HUDEP-2 (cell line): Measurements from ENCODE around the gene CLK3.
"Not testable (repeated sequence)": the region's sequence is repeated elsewhere in the genome, so short reads cannot be mapped to it uniquely, and the experiment has no call there.

Experiments used
- DNase-seq, 76 experiments: peaks; one replicate each; lab custom pipeline; 2025; ENCODE audit not compliant: unreplicated experiment in 76 of 76; lab: John Stamatoyannopoulos, UW

Gene CLK3

GRCh38 chr15:74635228-74635627 is 19.6 kb downstream of the CLK3 start:
- DNase-seq, result peak in 58 of 76 experiments; percentile 6 to 70 (median 43)

GRCh38 chr15:74636984-74637383 is 21.3 kb downstream of the CLK3 start:
- DNase-seq, result no peak

GRCh38 chr15:74641151-74641550 is 25.5 kb downstream of the CLK3 start:
- no peak for DNase-seq

GRCh38 chr15:74642348-74642733 is 26.7 kb downstream of the CLK3 start:
- DNase-seq, result no peak

GRCh38 chr15:74642734-74643664 is 27.4 kb downstream of the CLK3 start:
- no peak for DNase-seq

- no peak for DNase-seq
Measured at GRCh38 chr15:74643665-74644204, 28.1 kb downstream of the CLK3 start.

GRCh38 chr15:74646480-74646879 is 30.8 kb downstream of the CLK3 start:
- no peak for DNase-seq

- DNase-seq, result no peak
Measured at GRCh38 chr15:74648051-74648842, 32.6 kb downstream of the CLK3 start.

GRCh38 chr15:74651242-74651741 is 35.7 kb downstream of the CLK3 start:
- no peak for DNase-seq

- DNase-seq, result peak in 60 of 76 experiments; percentile 7 to 68 (median 36)
Measured at GRCh38 chr15:74653426-74654102, 37.9 kb downstream of the CLK3 start.

GRCh38 chr15:74655424-74655823 is 39.8 kb downstream of the CLK3 start:
- no peak for DNase-seq

GRCh38 chr15:74656935-74657535 is 41.4 kb downstream of the CLK3 start:
- no peak for DNase-seq

- DNase-seq, result peak in 1 of 76 experiments; percentile 10
Measured at GRCh38 chr15:74657846-74658245, 42.2 kb downstream of the CLK3 start.

- DNase-seq, result not testable (repeated sequence)
Measured at GRCh38 chr15:74661280-74661679, 45.6 kb downstream of the CLK3 start.

GRCh38 chr15:74662064-74662860 is 46.6 kb downstream of the CLK3 start:
- DNase-seq, result no peak

GRCh38 chr15:74663303-74664027 is 47.8 kb downstream of the CLK3 start:
- DNase-seq, result no peak

GRCh38 chr15:74664028-74664616 is 48.5 kb downstream of the CLK3 start:
- no peak for DNase-seq

GRCh38 chr15:74664670-74665069 is 49.0 kb downstream of the CLK3 start:
- DNase-seq, result no peak
